ENCODE results near the gene MLX.
"Not testable (repeated sequence)": the region's sequence is repeated elsewhere in the genome, so short reads cannot be mapped to it uniquely, and the experiment has no call there.

Gene MLX

DNA sequence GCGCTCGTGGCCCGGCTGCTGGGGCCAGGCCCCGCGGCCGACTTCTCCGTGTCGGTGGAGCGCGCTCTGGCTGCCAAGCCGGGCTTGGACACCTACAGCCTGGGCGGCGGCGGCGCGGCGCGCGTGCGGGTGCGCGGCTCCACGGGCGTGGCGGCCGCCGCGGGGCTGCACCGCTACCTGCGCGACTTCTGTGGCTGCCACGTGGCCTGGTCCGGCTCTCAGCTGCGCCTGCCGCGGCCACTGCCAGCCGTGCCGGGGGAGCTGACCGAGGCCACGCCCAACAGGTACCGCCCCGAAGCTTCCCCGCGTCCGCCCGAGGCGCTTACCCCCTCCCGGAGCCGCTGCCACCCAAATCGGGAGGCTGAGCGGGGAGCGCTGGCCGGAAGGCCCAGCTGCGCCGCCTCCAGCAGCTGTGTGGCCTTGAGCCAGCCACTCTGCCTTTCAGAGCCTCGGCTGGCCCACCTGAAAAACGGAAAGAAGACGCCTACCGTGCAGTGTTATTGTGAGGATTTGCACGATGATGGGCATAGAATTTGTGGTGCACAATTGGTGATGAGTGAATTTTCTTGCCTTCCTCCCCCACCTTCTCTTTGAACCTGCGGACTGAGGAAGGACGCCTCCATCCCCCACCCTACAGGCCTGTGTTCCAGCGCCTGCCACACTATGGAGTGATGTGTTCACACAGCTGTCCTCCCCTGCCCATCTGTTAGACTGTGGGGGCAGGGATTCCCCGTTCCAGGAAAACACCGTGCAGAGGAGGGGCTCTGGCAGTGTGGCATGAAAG is 30.3 kb upstream of the MLX start:
- FAIRE-seq = no peak

DNA sequence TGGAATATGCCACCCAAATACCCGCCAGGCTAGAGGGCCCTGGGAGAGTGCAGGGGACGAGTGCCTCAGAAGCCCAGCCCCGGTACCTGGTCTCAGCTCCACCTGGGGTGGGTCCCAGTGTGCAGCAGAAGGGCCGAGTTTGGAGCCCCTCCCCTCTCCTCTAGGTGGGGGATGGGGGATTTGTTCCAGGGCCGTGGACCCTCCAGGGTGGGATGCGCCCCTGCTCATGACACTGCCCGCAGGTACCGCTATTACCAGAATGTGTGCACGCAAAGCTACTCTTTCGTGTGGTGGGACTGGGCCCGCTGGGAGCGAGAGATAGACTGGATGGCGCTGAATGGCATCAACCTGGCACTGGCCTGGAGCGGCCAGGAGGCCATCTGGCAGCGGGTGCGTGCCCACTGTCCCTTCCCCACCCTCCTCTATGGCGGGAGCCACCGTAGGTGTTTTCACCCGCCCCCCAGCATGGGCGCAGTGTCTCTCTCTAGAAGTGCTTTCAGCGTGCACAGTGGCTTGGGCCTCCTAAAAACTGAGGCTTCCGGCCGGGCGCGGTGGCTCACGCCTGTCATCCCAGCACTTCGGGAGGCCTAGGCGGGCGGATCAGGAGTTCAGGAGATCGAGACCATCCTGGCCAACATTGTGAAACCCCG is 29.6 kb upstream of the MLX start:
- no peak for FAIRE-seq

DNA sequence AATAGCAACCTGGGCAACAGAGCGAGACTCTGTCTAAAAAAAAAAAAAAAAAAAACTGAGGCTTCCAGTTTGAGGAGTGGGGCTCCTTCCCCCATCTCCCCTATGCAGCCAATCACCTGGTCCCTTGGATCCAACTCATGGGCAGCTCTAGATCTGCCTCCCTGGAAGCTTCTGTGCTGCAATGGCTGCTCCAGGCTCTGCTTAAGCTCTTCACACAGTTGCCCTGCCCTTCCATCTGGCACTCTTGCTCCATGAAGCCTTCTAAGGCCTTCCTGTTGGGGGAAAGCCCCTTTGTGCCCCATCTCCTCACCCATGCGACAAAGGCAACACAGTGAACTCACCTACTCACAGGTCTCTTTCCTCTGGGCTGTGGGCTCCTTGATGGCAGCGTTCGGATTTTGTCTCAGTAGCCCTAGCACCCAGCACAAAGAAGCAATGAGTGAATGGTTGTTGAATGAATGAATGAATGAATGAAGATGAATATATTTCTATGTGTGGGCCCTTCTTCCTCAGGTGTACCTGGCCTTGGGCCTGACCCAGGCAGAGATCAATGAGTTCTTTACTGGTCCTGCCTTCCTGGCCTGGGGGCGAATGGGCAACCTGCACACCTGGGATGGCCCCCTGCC is 29.0 kb upstream of the MLX start:
- FAIRE-seq = no peak

DNA sequence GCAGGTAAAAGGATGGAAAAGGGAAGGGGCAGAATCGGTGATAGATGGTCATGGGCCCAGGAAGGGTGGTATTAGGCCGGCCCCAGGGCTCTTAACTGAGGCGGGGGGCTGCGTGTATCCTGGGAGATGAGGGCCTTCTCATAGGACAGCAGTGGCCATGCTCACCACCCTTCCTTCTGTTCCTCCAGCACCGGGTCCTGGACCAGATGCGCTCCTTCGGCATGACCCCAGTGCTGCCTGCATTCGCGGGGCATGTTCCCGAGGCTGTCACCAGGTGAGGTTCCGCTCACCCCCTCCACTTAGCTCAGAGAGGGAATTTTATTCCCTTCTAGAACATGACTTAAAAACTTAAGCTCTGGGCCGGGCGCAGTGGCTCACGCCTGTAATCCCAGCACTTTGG is 28.4 kb upstream of the MLX start:
- FAIRE-seq = no peak

DNA sequence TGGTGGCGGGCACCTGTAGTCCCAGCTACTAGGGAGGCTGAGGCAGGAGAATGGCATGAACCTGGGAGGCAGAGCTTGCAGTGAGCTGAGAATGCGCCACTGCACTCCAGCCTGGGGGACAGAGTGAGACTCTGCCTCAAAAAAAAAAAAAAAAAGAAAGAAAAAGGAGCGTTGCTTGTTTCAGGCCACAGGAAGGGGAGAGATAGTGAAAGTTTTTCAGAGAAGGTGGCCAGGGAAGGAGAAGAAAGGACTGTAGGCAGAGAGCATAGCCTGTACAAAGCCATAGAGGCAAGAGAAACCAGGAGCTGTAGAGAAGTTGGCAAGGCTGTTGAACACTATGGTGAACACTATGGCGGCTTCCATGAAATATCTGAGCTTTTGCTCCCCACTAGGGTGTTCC is 26.3 kb upstream of the MLX start:
- not testable (repeated sequence) for FAIRE-seq

DNA sequence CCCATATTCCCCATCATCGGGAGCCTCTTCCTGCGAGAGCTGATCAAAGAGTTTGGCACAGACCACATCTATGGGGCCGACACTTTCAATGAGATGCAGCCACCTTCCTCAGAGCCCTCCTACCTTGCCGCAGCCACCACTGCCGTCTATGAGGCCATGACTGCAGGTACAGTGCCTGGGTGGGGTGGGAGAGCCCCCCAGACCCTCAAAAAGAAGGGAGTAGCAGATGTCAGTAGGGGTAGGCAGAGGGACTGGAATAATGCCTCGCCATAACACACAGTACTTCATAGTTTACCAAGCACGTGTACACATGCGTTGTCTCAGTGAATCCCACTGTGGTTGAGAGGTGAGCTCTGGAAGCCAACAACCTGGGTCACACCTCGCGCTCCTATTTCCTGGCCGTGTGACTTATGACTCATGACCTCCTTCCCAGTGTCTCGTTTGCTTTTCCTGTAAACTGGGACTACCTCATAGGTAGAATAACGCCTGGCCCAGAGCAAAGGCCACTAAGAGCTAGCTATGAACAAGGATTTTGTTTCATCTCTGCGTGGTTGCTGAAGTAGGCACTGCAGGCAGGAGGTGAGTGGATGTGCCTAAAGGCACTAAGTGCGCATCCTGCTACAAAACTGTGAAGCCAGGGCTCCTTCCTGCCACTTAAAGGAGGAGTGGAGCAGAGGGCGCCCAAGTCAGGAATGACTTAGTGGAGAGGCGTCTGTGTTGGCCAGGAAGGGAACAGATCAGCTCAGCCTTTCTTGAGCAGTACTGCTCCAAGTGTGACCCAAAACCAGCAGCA is 25.7 kb upstream of the MLX start:
- FAIRE-seq = no peak

DNA sequence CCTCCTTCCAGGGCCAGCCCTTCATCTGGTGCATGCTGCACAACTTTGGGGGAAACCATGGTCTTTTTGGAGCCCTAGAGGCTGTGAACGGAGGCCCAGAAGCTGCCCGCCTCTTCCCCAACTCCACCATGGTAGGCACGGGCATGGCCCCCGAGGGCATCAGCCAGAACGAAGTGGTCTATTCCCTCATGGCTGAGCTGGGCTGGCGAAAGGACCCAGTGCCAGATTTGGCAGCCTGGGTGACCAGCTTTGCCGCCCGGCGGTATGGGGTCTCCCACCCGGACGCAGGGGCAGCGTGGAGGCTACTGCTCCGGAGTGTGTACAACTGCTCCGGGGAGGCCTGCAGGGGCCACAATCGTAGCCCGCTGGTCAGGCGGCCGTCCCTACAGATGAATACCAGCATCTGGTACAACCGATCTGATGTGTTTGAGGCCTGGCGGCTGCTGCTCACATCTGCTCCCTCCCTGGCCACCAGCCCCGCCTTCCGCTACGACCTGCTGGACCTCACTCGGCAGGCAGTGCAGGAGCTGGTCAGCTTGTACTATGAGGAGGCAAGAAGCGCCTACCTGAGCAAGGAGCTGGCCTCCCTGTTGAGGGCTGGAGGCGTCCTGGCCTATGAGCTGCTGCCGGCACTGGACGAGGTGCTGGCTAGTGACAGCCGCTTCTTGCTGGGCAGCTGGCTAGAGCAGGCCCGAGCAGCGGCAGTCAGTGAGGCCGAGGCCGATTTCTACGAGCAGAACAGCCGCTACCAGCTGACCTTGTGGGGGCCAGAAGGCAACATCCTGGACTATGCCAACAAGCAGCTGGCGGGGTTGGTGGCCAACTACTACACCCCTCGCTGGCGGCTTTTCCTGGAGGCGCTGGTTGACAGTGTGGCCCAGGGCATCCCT is 23.5 kb upstream of the MLX start:
- no peak for FAIRE-seq

DNA sequence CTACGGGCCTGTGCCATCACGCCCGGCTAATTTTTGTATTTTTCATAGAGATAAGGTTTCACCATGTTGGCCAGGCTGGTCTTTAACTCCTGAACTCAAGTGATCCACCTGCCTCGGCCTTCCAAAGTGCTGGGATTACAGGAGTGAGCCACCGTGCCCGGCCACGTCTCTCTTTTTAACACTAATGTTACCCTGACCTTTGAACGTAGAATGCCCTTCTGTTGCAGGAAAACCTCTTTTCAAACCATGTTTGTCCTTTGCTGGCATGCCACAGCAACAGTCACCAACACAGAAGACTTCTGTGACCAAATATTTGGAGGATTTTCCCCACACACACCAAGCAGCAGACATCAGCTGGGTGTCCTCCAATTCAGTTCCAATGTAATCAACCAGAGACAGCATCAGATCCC is 22.0 kb upstream of the MLX start:
- FAIRE-seq = no peak

DNA sequence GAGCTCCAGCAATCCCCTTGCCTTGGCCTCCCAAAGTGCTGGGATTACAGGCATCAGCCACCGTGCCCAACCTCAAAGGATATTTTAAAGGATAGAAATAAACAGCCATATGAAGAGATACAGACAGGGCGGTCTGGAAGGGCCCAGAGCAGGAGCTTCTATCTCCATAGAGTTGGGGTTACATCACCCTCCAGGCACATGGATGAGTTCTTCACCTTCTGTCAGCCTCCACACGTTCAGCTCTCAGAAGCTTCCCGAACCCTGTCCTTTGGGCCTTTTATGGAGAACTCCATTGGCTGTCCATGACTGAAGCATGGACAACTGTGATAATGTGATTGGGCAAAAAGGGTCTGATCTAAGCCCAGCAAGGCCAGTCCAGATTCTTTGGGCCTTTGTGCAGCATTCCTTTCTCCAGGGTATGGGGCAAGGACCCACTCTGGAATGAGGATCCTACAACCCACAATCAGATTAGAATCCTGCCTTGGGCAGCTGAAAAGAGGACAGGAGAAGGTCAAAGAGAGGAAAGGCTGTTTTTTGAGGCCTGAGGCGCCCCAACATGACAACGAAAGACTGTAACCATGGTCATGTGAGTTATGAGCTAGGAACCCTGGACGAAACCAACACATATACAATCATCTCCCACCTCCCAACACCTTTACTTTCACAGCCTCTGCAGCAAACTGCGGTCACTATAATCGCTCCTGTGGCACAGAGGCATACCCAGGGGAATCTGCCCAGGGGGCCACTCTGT is 21.0 kb upstream of the MLX start:
- FAIRE-seq = not testable (repeated sequence)

DNA sequence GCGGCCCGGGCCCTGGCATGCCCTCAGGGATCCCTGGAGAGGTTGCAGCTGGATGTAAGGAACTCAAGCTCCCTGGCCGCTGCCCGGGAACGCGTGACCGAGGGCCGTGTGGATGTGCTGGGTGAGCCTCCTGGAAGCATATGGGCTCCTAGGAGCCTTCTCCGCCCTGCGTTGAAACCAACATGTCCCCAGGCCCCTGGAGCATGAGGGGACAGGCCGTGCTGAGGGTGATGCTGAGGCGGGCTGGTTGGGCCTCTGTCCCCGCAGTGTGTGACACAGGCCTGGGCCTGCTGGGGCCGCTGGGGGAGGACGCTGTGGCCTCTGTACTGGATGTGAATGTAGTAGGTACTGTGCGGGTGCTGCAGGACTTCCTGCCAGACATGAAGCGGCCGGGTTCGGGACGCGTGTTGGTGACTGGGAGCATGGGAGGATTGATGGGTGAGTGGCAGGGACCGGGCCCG is 19.9 kb upstream of the MLX start:
- no peak for FAIRE-seq

DNA sequence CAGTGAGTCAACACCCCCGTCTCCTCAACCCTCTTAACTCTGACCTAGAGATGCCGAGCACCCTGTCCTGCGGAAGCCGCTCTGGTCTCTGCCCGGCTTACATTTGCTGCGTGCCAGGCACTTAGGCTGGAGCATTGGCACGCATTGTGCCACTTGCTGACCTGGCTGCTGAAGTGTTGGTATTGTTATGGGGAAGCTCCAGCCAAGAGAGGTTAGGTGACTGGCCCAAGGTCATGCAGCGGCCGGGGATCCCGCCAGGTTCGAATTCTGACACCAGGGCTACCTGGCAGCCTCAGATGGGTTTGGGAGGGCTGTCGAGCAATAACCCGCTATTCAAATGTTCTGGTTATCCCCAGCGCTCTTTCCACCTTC is 19.2 kb upstream of the MLX start:
- no peak for FAIRE-seq

DNA sequence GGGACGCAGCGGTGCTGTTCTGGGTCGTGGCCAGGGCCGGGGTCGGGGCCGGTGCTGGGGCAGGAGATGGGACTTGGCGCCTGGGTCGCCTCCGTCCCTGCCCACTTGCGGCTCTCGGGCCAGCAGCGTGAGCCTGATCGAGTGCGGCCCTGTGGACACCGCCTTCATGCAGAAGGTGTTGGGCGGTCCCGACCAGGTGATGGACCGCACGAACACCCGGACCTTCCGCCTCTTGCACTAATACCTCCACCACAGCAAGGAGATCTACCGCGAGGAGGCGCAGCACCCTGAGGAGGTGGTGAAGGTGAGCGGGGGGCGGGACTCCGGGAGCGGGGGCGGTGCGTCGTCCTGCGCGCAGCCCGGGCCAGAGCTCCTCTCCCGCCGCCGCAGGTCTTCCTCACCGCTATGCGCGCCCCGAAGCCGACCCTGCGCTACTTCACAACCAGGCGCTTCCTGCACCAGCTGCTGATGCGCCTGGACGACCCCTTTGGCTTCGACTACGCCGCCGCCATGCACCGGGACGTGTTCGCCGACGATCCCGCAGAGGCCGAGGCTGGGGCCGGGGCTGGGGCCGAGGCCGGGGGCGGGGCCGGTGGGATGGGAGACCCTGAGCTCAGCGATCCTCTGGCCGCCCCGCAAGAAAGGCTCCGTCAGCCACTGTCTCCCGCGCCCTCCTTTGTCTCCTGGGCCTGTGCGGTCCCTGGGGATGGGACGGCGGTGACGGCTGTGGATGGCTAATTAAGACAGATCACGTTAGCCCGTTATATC is 18.6 kb upstream of the MLX start:
- FAIRE-seq = no peak

DNA sequence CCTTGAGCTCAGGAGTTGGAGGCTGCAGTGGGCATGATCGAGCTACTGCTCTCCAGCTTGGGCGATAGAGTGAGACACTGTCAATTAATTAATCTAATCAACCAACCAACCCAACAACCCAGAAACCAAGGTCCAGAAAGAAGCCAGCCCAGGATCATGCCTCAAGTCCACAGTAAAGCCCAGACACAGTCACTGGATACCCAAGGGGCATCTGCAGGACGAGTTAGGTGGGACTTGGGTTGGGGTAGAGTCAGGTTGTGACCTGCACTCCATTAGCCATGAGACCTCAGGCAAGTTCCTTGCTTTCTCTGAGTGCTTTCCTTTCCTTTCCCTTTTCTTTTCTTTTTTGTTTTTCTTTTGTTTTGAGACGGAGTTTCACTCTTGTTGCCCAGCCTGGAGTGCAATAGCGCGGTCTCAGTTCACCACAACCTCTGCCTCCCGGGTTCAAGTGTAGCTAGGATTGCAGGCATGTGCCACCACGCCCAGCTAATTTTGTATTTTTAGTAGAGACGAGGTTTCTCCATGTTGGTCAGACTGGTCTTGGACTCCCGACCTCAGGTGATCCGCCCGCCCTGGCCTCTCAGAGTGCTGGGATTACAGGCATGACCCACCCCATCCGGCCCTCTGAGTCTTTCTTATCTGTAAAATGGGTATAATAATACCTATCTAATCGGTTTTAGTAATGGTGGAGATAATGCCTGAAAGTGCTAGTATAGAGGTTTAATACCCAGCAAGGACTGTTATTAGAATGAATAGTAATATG is 17.7 kb upstream of the MLX start:
- FAIRE-seq = no peak

DNA sequence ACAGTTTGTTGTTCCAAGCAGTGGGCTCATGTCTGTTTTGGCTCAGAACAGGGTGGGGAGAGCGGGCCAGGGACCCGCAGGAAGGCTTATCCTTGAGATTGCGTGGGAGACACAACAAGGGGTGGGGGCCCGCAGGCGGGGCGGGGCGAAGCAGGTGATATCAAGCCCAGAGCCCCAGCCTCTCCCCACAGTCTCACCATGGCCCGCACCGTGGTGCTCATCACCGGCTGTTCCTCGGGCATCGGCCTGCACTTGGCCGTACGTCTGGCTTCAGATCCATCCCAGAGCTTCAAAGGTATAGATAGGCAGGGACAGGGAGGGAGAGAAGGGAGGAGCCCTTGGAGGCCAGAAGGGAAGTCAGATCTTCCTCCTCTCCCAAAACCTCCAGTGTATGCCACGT is 14.2 kb upstream of the MLX start, which contains the start of gene HSD17B1:
TSS of gene HSD17B1 (plus strand) at position 188 of the 400 bp plus-strand sequence. CDS start at position 199, 11 bp downstream.
- not testable (repeated sequence) for FAIRE-seq

DNA sequence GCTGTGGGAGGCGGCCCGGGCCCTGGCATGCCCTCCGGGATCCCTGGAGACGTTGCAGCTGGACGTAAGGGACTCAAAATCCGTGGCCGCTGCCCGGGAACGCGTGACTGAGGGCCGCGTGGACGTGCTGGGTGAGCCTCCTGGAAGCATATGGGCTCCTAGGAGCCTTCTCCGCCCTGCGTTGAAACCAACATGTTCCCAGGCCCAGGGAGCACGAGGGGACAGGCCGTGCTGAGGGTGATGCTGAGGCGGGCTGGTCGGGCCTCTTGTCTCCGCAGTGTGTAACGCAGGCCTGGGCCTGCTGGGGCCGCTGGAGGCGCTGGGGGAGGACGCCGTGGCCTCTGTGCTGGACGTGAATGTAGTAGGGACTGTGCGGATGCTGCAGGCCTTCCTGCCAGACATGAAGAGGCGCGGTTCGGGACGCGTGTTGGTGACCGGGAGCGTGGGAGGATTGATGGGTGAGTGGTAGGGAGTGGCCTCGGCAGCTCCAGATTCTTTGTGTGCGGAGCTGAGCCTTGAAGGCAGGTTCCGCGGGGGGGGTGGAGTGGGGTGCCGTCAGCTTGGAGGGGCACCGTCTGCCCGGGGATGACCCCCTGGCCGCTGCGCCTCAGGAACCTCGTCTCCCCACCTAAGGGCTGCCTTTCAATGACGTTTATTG is 13.6 kb upstream of the MLX start:
- no peak for FAIRE-seq

DNA sequence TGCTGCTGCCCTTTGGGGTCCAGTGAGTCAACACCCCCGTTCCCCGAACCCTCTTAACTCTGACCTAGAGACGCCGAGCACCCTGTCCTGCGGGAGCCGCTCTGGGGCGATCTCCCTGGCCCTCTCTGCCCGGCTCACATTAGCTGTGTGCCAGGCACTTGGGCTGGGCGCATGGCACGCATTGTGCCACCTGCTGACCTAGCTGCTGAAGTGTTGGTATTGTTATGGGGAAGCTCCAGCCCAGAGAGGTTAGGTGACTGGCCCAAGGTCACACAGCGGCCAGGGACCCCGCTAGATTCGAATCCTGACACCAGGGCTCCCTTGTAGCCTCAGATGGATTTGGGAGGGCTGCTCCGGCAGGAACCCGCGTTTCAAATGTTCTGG is 13.0 kb upstream of the MLX start:
- no peak for FAIRE-seq

DNA sequence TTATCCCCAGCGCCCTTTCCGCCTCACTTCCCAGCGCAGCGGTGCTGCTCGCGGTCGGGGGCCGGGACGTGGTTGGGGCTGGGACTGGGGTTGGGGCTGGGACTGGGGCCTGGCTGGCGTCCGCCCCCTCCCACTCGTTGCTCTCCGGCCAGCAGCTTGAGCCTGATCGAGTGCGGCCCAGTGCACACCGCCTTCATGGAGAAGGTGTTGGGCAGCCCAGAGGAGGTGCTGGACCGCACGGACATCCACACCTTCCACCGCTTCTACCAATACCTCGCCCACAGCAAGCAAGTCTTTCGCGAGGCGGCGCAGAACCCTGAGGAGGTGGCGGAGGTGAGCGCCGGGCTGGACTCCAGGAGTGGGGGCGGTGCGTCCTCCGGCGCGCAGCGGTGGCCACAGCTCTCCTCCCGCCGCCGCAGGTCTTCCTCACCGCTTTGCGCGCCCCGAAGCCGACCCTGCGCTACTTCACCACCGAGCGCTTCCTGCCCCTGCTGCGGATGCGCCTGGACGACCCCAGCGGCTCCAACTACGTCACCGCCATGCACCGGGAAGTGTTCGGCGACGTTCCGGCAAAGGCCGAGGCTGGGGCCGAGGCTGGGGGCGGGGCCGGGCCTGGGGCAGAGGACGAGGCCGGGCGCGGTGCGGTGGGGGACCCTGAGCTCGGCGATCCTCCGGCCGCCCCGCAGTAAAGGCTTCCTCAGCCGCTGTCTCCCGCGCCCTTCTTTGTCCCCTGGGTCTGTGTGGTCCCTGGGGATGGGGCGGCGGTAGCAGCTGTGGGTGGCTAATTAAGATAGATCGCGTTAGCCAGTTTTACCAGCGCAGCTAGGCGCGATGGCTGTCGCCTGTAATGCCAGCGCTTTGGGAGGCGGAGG is 12.4 kb upstream of the MLX start:
- no peak for FAIRE-seq

DNA sequence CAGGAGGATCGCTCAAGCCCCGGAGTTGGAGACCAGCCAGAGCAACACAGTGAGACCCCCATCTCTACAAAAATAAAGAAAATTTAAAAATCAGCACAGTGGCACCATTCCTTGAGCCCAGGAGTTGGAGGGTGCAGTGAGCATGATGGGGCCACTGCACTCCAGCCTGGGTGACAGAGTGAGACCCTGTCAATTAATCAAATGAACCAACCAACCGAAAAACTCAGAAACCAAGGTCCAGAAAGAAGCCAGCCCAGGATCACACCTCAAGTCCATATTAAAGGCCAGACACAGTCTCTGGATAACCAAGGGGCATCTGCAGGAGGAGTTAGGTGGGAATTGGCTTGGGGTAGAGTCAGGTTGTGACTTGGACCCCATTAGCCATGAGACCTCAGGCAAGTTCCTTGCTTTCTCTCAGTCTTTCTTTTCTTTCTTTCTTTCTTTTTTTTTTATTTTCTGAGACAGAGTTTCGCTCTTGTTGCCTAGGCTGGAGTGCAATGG is 11.7 kb upstream of the MLX start:
- no peak for FAIRE-seq

Data from G401.6 (cell line).